Natural killer cell (primary cell): ENCODE results near the gene FLRT2. TPM values are rescaled to one million over a fixed set of nuclear protein-coding genes. Genes with fewer than 3 reads are reported as not detected.

Experiments used
- ATAC-seq, 3 donors: fragments of 150-1000 bp in 2 of 3; fragments of 200-7000 bp in 1 of 3; cut with Tn5 transposase; 1 replicate in 1 of 3; 2 replicates in 2 of 3; pipeline ENCODE4 v1.10.0; 2021; ENCODE audit warnings: mild to moderate bottlenecking in 2 of 3, moderate library complexity in 2 of 3
- DNase-seq, 2 donors: peaks; one replicate each; pipeline versions ENCODE4 v3.0.0 to v3.0.0-alpha.2; 2013 to 2021; ENCODE audit warnings: mixed read lengths in 1 of 2
- H3K27ac ChIP-seq: one replicate; pipeline ENCODE4 v1.5.1; 2013; ENCODE audit warnings: mild to moderate bottlenecking, low read length
- H3K27me3 ChIP-seq: one replicate; pipeline ENCODE4 v1.6.1; 2013; ENCODE audit warnings: low read length; ENCODE audit not compliant: control insufficient read depth, insufficient read depth
- H3K36me3 ChIP-seq: one replicate; pipeline ENCODE4 v1.6.1; 2013; ENCODE audit warnings: low read length; ENCODE audit not compliant: control insufficient read depth, insufficient read depth
- H3K4me1 ChIP-seq: one replicate; pipeline ENCODE4 v1.6.1; 2013; ENCODE audit warnings: low read length; ENCODE audit not compliant: control insufficient read depth, insufficient read depth
- H3K4me3 ChIP-seq: one replicate; pipeline ENCODE4 v1.5.1; 2013; ENCODE audit warnings: low read length
- H3K9me3 ChIP-seq: one replicate; pipeline ENCODE4 v1.6.1; 2013; ENCODE audit warnings: low read length; ENCODE audit not compliant: control insufficient read depth, insufficient read depth
- H3K27ac Mint-ChIP-seq, 2 donors: one replicate each; pipeline ENCODE4 v1.8.0; 2022; ENCODE audit warnings: mild to moderate bottlenecking in 2 of 2, mixed read lengths in 2 of 2, moderate library complexity in 1 of 2
- H3K27me3 Mint-ChIP-seq, 2 donors: one replicate each; pipeline ENCODE4 v1.8.0; 2022; ENCODE audit warnings: low read depth in 2 of 2, mixed read lengths in 2 of 2
- H3K36me3 Mint-ChIP-seq: one replicate; pipeline ENCODE4 v1.8.0; 2022; ENCODE audit warnings: mixed read lengths
- H3K4me1 Mint-ChIP-seq, 2 donors: one replicate each; pipeline ENCODE4 v1.8.0; 2022; ENCODE audit warnings: mixed read lengths in 2 of 2
- H3K4me3 Mint-ChIP-seq: one replicate; pipeline ENCODE4 v1.8.0; 2022; ENCODE audit warnings: mild to moderate bottlenecking, moderate library complexity, mixed read lengths
- H3K9me3 Mint-ChIP-seq, 2 donors: one replicate each; pipeline ENCODE4 v1.8.0; 2022; ENCODE audit warnings: mixed read lengths in 2 of 2
- CTCF ChIP-seq: fragments of 200-600 bp; IDR thresholded peaks from one replicate; pipeline ENCODE4 v1.8.0; 2022; ENCODE audit warnings: antibody characterized with exemption
- WGBS: methylation state at CpG from one replicate; pipeline ENCODE4 v1.1.7; 2013; ENCODE audit warnings: missing lambda C conversion rate; ENCODE audit not compliant: insufficient coverage; 5-methylcytosine and 5-hydroxymethylcytosine counted together
- intact Hi-C: fragments of 100-400 bp; cut with micrococcal nuclease; formaldehyde crosslinking; loops from one replicate; pipeline ENCODE4 v1.14.2; 2022
- total RNA-seq, 4 donors: library from RNA; stranded (reverse); fragments of 120-200 nt in 1 of 4; gene quantifications; one replicate each; pipeline versions ENCODE4 v1.2.3 to v1.2.4, GENCODE V29; 2013 to 2022

FLRT2 gene
- total RNA-seq, 3 donors from 2014 or later (not counting 1 experiment from before 2014, with no cell fraction given), result not detected

- no peak for ATAC-seq
- Mint-ChIP-seq H3K4me1 (no peaks in the 10 kb centered on the region), H3K4me3 (no peak overlapping the region), H3K27me3 (no peaks in the 10 kb centered on the region), H3K9me3 (no peaks in the 10 kb centered on the region), H3K36me3 (no peaks in the 10 kb centered on the region), H3K27ac (no peak overlapping the region)
- WGBS, result 90% methylated on average over 5 of the region's 5 CpGs
- Histone ChIP-seq H3K27ac (no peak overlapping the region), H3K4me3 (no peak overlapping the region), H3K27me3 (no peaks in the 10 kb centered on the region), H3K9me3 (no peaks in the 10 kb centered on the region), H3K36me3 (no peaks in the 10 kb centered on the region), H3K4me1 (no peaks in the 10 kb centered on the region)
- intact Hi-C loops, result no loop called here
- no peak for TF ChIP-seq CTCF
- DNase-seq, result no peak
These were observed 47.1 kb downstream of the FLRT2 start for GRCh38 chr14:85576848-85577542.

- no peak for TF ChIP-seq CTCF
- Histone ChIP-seq H3K4me3 (no peak overlapping the region), H3K27me3 (no peaks in the 10 kb centered on the region), H3K36me3 (no peaks in the 10 kb centered on the region), H3K9me3 (no peaks in the 10 kb centered on the region), H3K27ac (no peak overlapping the region), H3K4me1 (no peaks in the 10 kb centered on the region)
- no peaks in the 10 kb centered on the region for H3K4me1 Mint-ChIP-seq
- intact Hi-C loops, result no loop called here
- no peaks in the 10 kb centered on the region for H3K36me3 Mint-ChIP-seq
- no peaks in the 10 kb centered on the region for H3K9me3 Mint-ChIP-seq
- H3K4me3 Mint-ChIP-seq, result no peak overlapping the region
- ATAC-seq (no peak), DNase-seq (no peak)
- 85% methylated on average over 7 of the region's 7 CpGs for WGBS
- no peaks in the 10 kb centered on the region for H3K27me3 Mint-ChIP-seq
- H3K27ac Mint-ChIP-seq, result no peak overlapping the region
These were observed 47.7 kb downstream of the FLRT2 start for GRCh38 chr14:85577543-85578114.

GRCh38 chr14:85578357-85578756 is 48.4 kb downstream of the FLRT2 start:
- H3K27ac Mint-ChIP-seq, result no peak overlapping the region
- no peaks in the 10 kb centered on the region for H3K9me3 Mint-ChIP-seq
- over 99% methylated on average over 8 of the region's 8 CpGs for WGBS
- H3K4me3 ChIP-seq, result no peak overlapping the region
- H3K4me1 ChIP-seq, result no peaks in the 10 kb centered on the region
- H3K36me3 ChIP-seq, result no peaks in the 10 kb centered on the region
- no peak overlapping the region for H3K4me3 Mint-ChIP-seq
- no peaks in the 10 kb centered on the region for H3K27me3 Mint-ChIP-seq
- intact Hi-C loops, result no loop called here
- H3K27me3 ChIP-seq, result no peaks in the 10 kb centered on the region
- no peaks in the 10 kb centered on the region for H3K36me3 Mint-ChIP-seq
- H3K4me1 Mint-ChIP-seq, result no peaks in the 10 kb centered on the region
- H3K27ac ChIP-seq, result no peak overlapping the region
- DNase-seq (no peak), ATAC-seq (no peak)
- no peaks in the 10 kb centered on the region for H3K9me3 ChIP-seq
- TF ChIP-seq CTCF, result no peak

- no peak for TF ChIP-seq CTCF
- no peak overlapping the region for H3K27ac ChIP-seq
- Mint-ChIP-seq H3K4me3 (no peak overlapping the region), H3K27ac (no peak overlapping the region), H3K4me1 (no peaks in the 10 kb centered on the region), H3K9me3 (no peaks in the 10 kb centered on the region), H3K27me3 (no peaks in the 10 kb centered on the region), H3K36me3 (no peaks in the 10 kb centered on the region)
- H3K4me1 ChIP-seq, result no peaks in the 10 kb centered on the region
- WGBS, result 100% methylated on average over 1 of the region's 2 CpGs
- H3K9me3 ChIP-seq, result no peaks in the 10 kb centered on the region
- DNase-seq (no peak), ATAC-seq (no peak)
- no peaks in the 10 kb centered on the region for H3K27me3 ChIP-seq
- no peak overlapping the region for H3K4me3 ChIP-seq
- intact Hi-C loops, result no loop called here
- no peaks in the 10 kb centered on the region for H3K36me3 ChIP-seq
These were observed 49.0 kb downstream of the FLRT2 start for GRCh38 chr14:85578930-85579329.
